Choroid plexus epithelial cell (primary cell): Measurements from ENCODE around the gene SLC4A8.

ENCODE experiments used
- DNase-seq: peaks from one replicate; pipeline ENCODE4 v3.0.0-alpha.2; 2010; ENCODE audit warnings: low read depth
- H3K4me3 ChIP-seq: 2 replicates; pipeline ENCODE4 v1.5.1; 2011; ENCODE audit warnings: low read depth, mild to moderate bottlenecking, control low read depth, low read length, moderate library complexity
- TF ChIP-seq, protein P1 (sequence below): conservative IDR thresholded peaks from 2 replicates; pipeline ENCODE4 v1.5.1; 2011; ENCODE audit warnings: low read depth, mild to moderate bottlenecking, control low read depth, inconsistent platforms, low read length, moderate library complexity

The SLC4A8 gene

DNA sequence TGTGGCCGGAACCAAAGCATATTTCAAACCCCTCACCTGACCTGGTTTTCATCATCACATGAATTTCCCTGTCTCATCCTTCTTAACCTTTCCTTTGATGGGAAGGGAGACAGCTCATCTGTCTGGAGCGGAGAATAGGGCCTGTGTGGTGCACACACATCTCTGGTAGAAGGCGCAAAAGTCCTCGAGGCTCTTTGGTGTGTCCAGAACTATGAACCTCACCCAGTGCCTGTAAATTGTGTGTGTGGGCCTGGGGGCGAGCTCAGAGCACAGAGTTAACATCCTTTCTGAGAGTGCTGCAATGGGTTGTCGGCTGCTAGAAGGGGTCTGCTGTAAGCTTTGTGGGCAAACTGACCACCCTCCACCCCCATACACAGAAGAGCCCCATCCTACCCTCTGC, 34.2 kb upstream of the SLC4A8 start:
- H3K4me3 ChIP-seq = no peak overlapping the region
- no peak for DNase-seq
- TF ChIP-seq, protein P1, sequence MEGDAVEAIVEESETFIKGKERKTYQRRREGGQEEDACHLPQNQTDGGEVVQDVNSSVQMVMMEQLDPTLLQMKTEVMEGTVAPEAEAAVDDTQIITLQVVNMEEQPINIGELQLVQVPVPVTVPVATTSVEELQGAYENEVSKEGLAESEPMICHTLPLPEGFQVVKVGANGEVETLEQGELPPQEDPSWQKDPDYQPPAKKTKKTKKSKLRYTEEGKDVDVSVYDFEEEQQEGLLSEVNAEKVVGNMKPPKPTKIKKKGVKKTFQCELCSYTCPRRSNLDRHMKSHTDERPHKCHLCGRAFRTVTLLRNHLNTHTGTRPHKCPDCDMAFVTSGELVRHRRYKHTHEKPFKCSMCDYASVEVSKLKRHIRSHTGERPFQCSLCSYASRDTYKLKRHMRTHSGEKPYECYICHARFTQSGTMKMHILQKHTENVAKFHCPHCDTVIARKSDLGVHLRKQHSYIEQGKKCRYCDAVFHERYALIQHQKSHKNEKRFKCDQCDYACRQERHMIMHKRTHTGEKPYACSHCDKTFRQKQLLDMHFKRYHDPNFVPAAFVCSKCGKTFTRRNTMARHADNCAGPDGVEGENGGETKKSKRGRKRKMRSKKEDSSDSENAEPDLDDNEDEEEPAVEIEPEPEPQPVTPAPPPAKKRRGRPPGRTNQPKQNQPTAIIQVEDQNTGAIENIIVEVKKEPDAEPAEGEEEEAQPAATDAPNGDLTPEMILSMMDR = no peak

DNA sequence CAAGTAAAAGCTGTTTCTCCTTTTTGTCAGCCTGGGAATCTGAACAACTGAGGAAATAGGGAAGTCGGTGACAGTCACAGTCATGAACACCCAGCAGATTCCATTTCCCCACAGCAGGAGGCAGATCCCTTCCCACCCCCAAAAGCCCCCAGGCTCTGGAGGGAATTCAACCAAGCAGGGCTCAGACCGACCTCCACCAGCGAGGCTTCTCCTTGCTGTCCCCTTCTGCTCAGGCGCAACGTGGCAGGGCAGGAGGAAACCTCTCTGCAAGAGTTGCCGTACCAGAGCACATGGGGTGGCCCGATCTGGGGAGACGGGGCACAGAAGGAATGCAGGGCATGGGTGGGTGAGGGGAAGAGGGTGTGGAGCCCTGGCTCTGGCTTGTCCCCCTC, 33.7 kb upstream of the SLC4A8 start:
- TF ChIP-seq, protein P1 = no peak
- peak overlapping the region; percentile 60 for H3K4me3 ChIP-seq
- no peak for DNase-seq

GRCh38 chr12:51391283-51392123, 33.1 kb upstream of the SLC4A8 start, which contains the start of gene GALNT6:
Gene GALNT6 (minus strand): TSS chr12:51391406. CDS start chr12:51379781, 11,625 bp downstream.
- DNase-seq = no peak

DNA sequence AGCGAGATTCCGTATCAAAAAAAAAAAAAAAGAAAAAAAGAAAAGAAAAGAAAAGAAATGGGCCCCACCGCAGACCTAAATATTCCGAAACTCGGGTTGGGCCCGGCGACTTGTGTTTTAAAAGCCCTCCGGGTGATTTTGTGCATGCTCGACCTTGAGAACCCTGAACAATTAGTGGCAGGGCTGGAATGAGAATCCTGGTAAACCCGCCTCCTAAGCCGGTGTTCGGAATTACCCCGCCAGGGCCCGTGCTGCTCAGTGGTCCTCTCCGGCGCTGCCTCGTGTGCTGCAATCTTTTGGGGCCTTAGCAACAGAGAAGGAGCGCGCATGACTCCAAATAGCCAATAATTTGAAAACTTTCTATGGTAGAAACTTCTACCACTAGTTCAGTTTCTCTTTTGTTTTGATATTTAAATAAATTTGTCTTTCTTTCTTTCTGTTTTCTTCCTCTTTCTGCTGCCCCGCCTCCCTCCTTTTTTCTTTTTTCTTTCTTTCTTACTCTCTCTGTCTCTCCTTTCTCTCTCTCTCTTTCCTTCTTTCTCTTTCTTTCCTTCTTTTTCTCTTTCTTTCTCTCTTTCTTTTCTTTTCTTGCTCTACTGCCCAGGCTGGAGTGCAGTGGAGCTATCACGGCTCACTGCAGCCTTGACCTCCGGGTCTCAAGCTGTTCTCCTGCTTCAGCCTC, 31.9 kb upstream of the SLC4A8 start:
- TF ChIP-seq, protein P1 = no peak
- H3K4me3 ChIP-seq = peak overlapping the region; percentile 19
- DNase-seq = peak; percentile 46

More at GRCh38 chr12:51391283-51392123, 33.1 kb upstream of the SLC4A8 start, which contains the start of gene GALNT6:
- TF ChIP-seq, protein P1 = no peak
- H3K4me3 ChIP-seq = peak within 1 kb of the TSS; percentile 60

DNA sequence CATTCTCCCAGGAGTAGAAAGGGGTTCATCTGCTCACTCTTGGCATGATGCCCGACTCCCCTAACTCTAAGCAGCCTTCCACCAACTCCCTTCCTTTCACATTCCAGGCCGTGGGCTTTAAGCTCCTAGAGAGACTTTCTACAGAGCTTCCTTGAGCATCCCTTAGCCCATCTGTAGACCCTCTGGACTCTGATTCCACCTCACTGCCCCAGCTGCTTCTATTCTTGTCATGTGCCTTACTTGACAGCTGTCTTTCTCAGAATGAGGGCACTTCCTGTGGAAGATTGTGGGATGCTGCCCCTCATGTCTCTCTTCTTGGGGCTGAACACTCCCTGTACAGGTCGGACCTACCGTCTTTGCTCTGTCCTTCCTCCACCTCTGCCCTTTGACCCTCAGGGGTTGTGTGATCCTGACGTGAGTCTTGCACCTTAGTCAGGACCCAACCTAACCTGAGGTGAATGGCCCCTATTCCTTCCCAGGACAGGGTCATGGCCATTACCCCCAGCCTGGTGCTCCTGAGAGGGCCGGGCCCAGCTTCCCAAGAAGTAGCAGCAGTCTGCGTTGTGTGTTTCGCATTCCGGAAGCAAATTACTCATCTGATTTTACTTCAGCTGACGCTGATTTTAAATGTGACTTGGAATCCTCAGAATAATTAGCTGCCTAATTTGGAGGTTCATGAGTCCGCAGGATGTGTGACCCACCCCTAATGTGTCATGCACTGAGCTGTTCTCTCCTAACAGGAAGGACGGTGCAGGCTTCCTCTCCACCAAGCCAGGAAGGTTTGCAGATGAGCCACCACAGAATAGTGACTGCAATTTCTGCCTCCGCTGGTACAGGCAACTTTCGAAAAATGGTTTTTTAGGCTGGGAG, 30.7 kb upstream of the SLC4A8 start:
- peak; percentile 59 for DNase-seq
- H3K4me3 ChIP-seq = no peak overlapping the region
- TF ChIP-seq, protein P1 = no peak

GRCh38 chr12:51395283-51396230, 29.1 kb upstream of the SLC4A8 start:
- H3K4me3 ChIP-seq = no peak overlapping the region
- TF ChIP-seq, protein P1 = no peak
- no peak for DNase-seq
